ENCODE results near the gene ELANE.
"Not testable (repeated sequence)": the region's sequence is repeated elsewhere in the genome, so short reads cannot be mapped to it uniquely, and the experiment has no call there.

ELANE gene

DNA sequence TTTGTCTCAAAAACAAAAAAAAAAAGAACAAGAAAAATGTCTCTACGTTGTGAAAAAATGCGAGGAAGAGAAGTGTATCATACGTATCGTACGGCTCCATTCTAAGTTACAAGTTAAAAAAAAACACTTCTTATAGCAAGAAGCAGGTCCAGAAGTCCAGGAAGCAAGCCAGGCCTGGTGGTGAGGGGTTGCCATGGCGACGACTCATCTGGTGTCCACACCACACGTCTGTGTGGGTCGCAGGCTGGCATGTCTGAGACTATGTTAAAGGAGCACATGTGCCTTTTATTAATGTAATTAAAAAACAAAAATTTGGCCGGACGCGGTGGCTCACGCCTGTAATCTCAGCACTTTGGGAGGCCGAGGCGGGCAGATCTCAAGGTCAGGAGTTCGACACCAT, 35.0 kb downstream of the ELANE start:
- Histone ChIP-seq H3K9me3 (ENCODE audit: control insufficient read depth, insufficient read depth, low read length) (no peaks in the 10 kb centered on the region), H3K36me3 (ENCODE audit: control insufficient read depth, insufficient read depth, low read length) (peaks cover 58% of the 10 kb centered on the region), H3K9ac (ENCODE audit: low read depth, low read length) (no peak overlapping the region), H3K27me3 (ENCODE audit: control insufficient read depth, insufficient read depth, low read length) (no peaks in the 10 kb centered on the region), H3K4me3 (ENCODE audit: low read depth, low read length) (no peak overlapping the region), H3K27ac (ENCODE audit: low read depth, low read length) (no peak overlapping the region), H3K4me1 (ENCODE audit: control insufficient read depth, insufficient read depth, low read length) (no peaks in the 10 kb centered on the region)

DNA sequence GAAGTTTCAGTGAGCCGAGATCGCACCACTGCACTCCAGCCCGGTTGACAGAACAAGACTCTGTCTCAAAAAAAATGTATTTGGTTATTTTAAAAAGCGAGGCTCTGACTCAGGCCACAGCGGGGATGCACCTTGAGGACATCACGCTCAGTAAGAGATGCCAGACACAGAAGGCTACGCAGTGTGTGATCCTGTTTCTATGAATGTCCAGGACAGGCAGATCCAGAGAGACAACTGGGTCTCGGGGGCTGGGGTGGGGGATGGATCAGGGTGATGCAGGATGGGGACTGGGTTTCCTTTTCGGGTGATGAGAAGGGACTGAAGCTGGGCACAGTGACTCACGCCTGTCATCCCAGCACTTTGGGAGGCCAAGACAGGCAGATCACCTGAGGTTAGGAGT, 35.5 kb downstream of the ELANE start:
- H3K9ac ChIP-seq (ENCODE audit: low read depth, low read length) = no peak overlapping the region
- no peaks in the 10 kb centered on the region for H3K27me3 ChIP-seq (ENCODE audit: control insufficient read depth, insufficient read depth, low read length)
- H3K36me3 ChIP-seq (ENCODE audit: control insufficient read depth, insufficient read depth, low read length) = peaks cover 54% of the 10 kb centered on the region
- H3K27ac ChIP-seq (ENCODE audit: low read depth, low read length) = no peak overlapping the region
- no peak overlapping the region for H3K4me3 ChIP-seq (ENCODE audit: low read depth, low read length)
- H3K9me3 ChIP-seq (ENCODE audit: control insufficient read depth, insufficient read depth, low read length) = no peaks in the 10 kb centered on the region
- no peaks in the 10 kb centered on the region for H3K4me1 ChIP-seq (ENCODE audit: control insufficient read depth, insufficient read depth, low read length)

DNA sequence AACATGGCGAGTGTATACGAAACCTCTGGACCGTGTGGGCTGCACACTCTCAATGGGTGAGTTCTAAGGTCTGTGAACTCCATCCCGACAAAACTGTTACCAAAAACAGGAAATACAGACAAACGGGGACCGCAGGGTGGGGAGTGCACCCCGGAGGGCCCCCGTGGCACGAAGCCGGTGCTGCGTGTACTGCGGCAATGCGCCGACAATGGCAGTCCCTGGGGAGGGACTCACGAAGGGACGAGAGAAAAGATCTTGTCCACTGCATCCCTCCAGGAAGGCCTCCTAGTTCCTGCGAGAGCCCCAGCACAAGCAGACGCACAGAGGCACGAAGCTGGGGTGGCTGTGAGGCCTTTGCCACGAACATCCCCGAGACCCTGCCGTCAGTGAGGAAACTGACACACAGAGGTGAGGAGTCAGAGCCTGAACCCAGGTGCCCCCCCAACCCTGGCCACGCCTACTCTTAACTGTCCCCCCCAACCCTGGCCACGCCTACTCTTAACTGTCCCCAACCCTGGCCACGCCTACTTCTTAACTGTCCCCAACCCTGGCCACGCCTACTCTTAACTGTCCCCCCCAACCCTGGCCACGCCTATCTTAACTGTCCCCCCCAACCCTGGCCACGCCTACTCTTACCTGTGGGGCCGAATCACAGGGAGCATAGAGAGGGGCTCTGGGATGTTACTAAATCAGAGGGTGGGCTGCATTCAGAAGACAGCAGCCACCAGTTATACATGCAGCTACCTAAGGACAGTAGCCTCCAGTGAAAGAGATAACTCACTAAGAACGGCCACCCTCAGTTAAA, 36.7 kb downstream of the ELANE start:
- Histone ChIP-seq H3K4me3 (ENCODE audit: low read depth, low read length) (no peak overlapping the region), H3K27ac (ENCODE audit: low read depth, low read length) (no peak overlapping the region), H3K9ac (ENCODE audit: low read depth, low read length) (no peak overlapping the region), H3K4me1 (ENCODE audit: control insufficient read depth, insufficient read depth, low read length) (no peaks in the 10 kb centered on the region), H3K36me3 (ENCODE audit: control insufficient read depth, insufficient read depth, low read length) (peaks cover 46% of the 10 kb centered on the region), H3K9me3 (ENCODE audit: control insufficient read depth, insufficient read depth, low read length) (no peaks in the 10 kb centered on the region), H3K27me3 (ENCODE audit: control insufficient read depth, insufficient read depth, low read length) (no peaks in the 10 kb centered on the region)

DNA sequence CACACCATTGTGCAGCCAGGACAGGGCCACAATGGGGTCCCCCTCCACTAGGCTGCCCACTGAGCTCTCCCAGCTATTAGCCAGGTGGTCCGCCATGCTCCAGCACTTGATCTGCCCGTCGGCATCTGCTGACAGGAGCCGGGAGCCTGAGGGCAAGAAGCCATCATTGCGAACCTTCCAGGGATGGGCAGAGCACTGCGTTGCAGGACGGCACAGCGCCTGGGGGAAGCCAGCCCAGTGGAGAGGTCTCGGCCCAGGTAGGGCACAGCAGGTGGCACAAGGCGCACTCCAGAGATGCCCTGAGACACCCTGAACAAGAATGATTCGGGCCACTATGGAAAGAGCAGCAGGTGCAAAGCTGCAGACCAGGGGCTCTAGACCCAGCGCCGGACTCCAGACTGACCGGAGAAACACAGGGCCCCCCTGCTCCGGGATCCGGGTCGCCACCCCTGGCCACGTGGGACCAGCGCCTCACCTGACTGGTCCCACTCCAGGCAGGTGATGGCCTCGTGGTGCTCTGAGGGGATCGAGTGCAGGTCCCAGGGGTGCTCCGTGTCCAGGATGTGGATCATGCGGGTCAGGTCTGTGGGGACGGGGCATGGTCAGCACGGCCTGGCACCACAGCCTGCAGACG, 37.7 kb downstream of the ELANE start:
- Histone ChIP-seq H3K4me3 (ENCODE audit: low read depth, low read length) (no peak overlapping the region), H3K9ac (ENCODE audit: low read depth, low read length) (no peak overlapping the region), H3K36me3 (ENCODE audit: control insufficient read depth, insufficient read depth, low read length) (peaks cover 41% of the 10 kb centered on the region), H3K27ac (ENCODE audit: low read depth, low read length) (no peak overlapping the region), H3K27me3 (ENCODE audit: control insufficient read depth, insufficient read depth, low read length) (no peaks in the 10 kb centered on the region), H3K9me3 (ENCODE audit: control insufficient read depth, insufficient read depth, low read length) (no peaks in the 10 kb centered on the region), H3K4me1 (ENCODE audit: control insufficient read depth, insufficient read depth, low read length) (no peaks in the 10 kb centered on the region)

DNA sequence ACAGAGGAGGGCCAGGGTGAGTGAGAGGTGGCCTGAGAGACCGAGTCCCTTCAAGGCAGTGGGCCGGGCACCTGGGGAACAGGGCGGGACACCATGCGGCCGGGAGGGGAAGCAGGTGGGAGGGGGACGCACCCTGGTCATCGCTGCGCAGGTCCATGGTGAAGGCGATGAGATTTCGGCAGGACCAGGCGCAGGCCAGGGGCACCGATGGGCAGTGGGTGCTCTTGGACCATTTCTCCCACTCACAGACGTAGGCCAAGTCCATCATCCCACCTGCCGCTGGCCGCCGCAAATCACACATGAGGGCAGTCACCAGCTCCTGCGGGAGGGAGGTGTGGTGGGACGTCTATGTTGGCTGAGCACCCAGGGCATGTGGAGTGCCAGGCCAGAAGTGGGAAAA, 38.7 kb downstream of the ELANE start:
- H3K27me3 ChIP-seq (ENCODE audit: control insufficient read depth, insufficient read depth, low read length) = no peaks in the 10 kb centered on the region
- H3K4me1 ChIP-seq (ENCODE audit: control insufficient read depth, insufficient read depth, low read length) = no peaks in the 10 kb centered on the region
- H3K36me3 ChIP-seq (ENCODE audit: control insufficient read depth, insufficient read depth, low read length) = peaks cover 33% of the 10 kb centered on the region
- no peak overlapping the region for H3K4me3 ChIP-seq (ENCODE audit: low read depth, low read length)
- no peak overlapping the region for H3K9ac ChIP-seq (ENCODE audit: low read depth, low read length)
- H3K9me3 ChIP-seq (ENCODE audit: control insufficient read depth, insufficient read depth, low read length) = no peaks in the 10 kb centered on the region
- no peak overlapping the region for H3K27ac ChIP-seq (ENCODE audit: low read depth, low read length)

DNA sequence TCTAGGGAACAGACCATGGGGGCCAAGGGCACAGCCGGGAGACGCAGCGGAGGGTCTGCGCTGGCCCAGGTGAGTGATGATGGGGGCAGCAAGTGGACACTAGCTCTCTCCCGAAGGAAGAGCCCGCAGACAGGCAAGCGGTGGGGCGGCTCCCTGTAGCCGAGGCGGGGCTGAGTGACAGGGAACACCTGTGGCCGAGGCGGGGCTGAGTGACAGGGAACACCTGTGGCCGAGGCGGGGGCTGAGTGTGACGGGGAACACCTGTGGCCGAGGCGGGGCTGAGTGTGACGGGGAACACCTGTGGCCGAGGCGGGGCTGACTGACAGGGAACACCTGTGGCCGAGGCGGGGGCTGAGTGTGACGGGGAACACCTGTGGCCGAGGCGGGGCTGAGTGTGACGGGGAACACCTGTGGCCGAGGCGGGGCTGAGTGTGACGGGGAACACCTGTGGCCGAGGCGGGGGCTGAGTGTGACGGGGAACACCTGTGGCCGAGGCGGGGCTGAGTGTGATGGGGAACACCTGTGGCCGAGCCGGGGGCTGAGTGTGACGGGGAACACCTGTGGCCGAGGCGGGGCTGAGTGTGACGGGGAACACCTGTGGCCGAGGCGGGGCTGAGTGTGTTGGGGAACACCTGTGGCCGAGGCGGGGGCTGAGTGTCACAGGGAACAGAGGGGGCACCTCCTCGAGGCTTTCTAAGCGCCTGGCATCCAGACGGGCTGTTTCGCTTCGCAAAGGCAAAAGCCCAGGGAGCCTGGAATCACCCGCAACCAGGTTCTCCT, 39.5 kb downstream of the ELANE start:
- not testable (repeated sequence) for H3K4me1 ChIP-seq (ENCODE audit: control insufficient read depth, insufficient read depth, low read length); H3K9me3 ChIP-seq (ENCODE audit: control insufficient read depth, insufficient read depth, low read length); H3K9ac ChIP-seq (ENCODE audit: low read depth, low read length); H3K27me3 ChIP-seq (ENCODE audit: control insufficient read depth, insufficient read depth, low read length); H3K27ac ChIP-seq (ENCODE audit: low read depth, low read length)
- H3K4me3 ChIP-seq (ENCODE audit: low read depth, low read length) = peak overlapping the region; percentile 93; the same call in 1 of the 2 replicates
- H3K36me3 ChIP-seq (ENCODE audit: control insufficient read depth, insufficient read depth, low read length) = peaks cover 28% of the 10 kb centered on the region

DNA sequence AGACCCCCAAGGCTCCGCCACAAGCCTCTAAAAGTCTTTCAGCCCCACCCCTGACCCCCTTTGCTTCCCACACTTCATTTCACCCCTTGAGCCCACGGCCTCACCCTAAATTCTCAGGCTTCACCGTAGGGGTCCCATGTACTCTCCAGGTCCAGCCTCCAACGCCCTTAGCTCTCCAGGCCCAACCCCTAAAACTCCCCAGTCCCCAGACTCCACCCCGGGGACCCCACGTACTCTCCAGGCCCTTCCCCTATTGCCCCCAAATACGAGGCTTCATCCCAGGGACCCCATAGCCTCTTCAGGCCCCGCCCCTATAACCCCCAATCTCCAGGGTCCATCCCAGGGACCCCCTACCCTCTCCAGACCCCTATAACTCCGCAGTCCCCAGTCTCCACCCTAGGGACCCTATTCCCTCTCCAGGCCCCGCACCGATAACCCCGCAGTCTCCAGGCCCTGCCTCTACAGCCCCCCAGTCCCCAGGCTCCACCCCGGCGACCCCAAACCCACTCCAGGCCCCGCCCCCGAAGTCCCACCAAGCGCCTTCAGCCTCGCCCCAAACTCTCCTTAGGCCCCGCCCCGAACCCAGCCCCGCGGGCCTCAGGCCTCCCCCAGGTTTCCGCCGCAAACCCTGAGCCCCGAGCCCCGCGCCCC, 40.3 kb downstream of the ELANE start:
- Histone ChIP-seq H3K4me1 (ENCODE audit: control insufficient read depth, insufficient read depth, low read length) (no peaks in the 10 kb centered on the region), H3K9ac (ENCODE audit: low read depth, low read length) (no peak overlapping the region), H3K36me3 (ENCODE audit: control insufficient read depth, insufficient read depth, low read length) (peaks cover 29% of the 10 kb centered on the region), H3K27ac (ENCODE audit: low read depth, low read length) (peak overlapping the region; percentile 93), H3K9me3 (ENCODE audit: control insufficient read depth, insufficient read depth, low read length) (no peaks in the 10 kb centered on the region), H3K27me3 (ENCODE audit: control insufficient read depth, insufficient read depth, low read length) (no peaks in the 10 kb centered on the region), H3K4me3 (ENCODE audit: low read depth, low read length) (peak overlapping the region; percentile 93)

DNA sequence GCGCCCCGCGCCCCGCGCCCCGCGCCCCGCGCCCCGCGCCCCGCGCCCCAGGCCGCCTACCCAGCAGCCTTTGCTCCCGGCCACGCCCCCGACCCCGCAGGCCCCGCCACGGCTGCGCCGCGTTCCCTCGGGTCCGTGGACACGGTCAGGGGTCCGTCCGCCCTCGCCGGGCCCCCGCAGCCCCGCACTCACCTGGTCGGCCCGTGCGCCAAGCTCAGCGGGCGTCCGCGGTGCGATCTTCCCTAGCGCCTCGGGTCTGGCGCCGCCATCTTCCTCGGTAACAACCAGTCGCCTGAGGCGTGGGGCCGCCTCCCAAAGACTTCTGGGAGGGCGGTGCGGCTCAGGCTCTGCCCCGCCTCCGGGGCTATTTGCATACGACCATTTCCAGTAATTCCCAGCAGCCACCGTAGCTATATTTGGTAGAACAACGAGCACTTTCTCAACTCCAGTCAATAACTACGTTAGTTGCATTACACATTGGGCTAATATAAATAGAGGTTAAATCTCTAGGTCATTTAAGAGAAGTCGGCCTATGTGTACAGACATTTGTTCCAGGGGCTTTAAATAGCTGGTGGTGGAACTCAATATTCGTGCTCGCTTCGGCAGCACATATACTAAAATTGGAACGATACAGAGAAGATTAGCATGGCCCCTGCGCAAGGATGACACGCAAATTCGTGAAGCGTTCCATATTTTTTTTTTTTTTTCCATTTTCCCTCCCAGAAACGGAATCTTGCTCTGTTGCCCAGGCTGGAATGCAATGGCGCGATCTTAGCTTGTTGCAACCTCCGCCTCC, 41.0 kb downstream of the ELANE start, which contains the start of the genes MED16 and RNU6-9:
Gene MED16, minus strand, starts transcription at position 294 of the 796 bp plus-strand sequence. CDS start 2,056 bp downstream, outside the sequence.
Gene RNU6-9, plus strand, starts transcription at position 591 of the 796 bp plus-strand sequence.
- H3K27me3 ChIP-seq (ENCODE audit: control insufficient read depth, insufficient read depth, low read length) = no peaks in the 10 kb centered on the region
- H3K4me1 ChIP-seq (ENCODE audit: control insufficient read depth, insufficient read depth, low read length) = no peaks in the 10 kb centered on the region
- H3K9me3 ChIP-seq (ENCODE audit: control insufficient read depth, insufficient read depth, low read length) = no peaks in the 10 kb centered on the region
- H3K9ac ChIP-seq (ENCODE audit: low read depth, low read length) = peak within 1 kb of the TSS; percentile 73
- peak within 1 kb of the TSS; percentile 93 for H3K27ac ChIP-seq (ENCODE audit: low read depth, low read length)
- peaks cover 29% of the 10 kb centered on the region for H3K36me3 ChIP-seq (ENCODE audit: control insufficient read depth, insufficient read depth, low read length)
- peak within 1 kb of the TSS; percentile 93 for H3K4me3 ChIP-seq (ENCODE audit: low read depth, low read length)

DNA sequence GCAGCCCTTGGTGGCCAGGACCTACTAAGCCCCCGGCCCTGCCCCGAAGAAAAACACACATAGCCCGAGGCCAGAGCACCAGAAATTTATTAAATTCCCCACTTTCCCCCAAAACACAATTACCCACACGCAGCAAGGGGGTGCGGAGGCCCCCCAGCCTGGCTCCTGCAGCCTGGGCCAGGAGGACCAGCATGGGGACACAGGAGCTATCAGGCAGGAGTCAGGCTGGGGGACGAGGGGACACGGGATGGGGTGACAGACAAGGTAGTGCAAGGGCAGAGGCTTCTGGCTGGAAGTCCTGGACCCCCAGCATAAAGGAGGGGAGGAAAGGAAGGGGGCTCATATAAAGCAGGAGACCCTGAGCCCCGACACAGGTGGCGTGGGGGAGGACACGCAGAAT, 44.3 kb downstream of the ELANE start:
- H3K4me1 ChIP-seq (ENCODE audit: control insufficient read depth, insufficient read depth, low read length) = no peaks in the 10 kb centered on the region
- H3K9me3 ChIP-seq (ENCODE audit: control insufficient read depth, insufficient read depth, low read length) = no peaks in the 10 kb centered on the region
- no peak overlapping the region for H3K27ac ChIP-seq (ENCODE audit: low read depth, low read length)
- H3K9ac ChIP-seq (ENCODE audit: low read depth, low read length) = no peak overlapping the region
- no peak overlapping the region for H3K4me3 ChIP-seq (ENCODE audit: low read depth, low read length)
- no peaks in the 10 kb centered on the region for H3K27me3 ChIP-seq (ENCODE audit: control insufficient read depth, insufficient read depth, low read length)
- H3K36me3 ChIP-seq (ENCODE audit: control insufficient read depth, insufficient read depth, low read length) = peaks cover 13% of the 10 kb centered on the region; the same call in 1 of the 2 replicates

DNA sequence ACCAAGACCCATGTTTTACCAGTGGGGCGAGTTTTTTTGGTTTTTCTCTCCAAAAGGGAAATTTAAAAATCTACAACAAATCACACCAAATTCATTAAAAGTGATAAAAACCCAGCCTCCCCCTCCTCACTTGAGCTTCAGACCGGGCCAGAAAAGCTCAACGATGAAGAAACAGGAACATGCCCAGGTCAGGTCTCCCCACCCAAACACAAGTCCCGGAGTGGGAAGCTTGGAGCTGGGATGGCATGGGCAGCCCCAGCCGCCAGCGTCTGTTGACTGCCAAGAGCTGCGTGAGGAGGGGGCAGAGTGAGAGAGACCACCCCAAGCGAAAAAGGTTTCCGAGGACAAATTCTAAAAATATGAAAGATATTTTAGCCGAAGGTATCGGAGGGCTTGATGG, 44.9 kb downstream of the ELANE start:
- Histone ChIP-seq H3K36me3 (ENCODE audit: control insufficient read depth, insufficient read depth, low read length) (peaks cover 13% of the 10 kb centered on the region; the same call in 1 of the 2 replicates), H3K9ac (ENCODE audit: low read depth, low read length) (no peak overlapping the region), H3K9me3 (ENCODE audit: control insufficient read depth, insufficient read depth, low read length) (no peaks in the 10 kb centered on the region), H3K4me3 (ENCODE audit: low read depth, low read length) (no peak overlapping the region), H3K4me1 (ENCODE audit: control insufficient read depth, insufficient read depth, low read length) (no peaks in the 10 kb centered on the region), H3K27me3 (ENCODE audit: control insufficient read depth, insufficient read depth, low read length) (no peaks in the 10 kb centered on the region), H3K27ac (ENCODE audit: low read depth, low read length) (no peak overlapping the region)
